OCI-LY1 (cell line): ENCODE results near the gene IL1RAP.

Experiments used
- H2AFZ ChIP-seq: fragments of 200-600 bp; sonication (generic), shearing (Covaris generic); 2 replicates; pipeline ENCODE4 v1.6.0; 2014; ENCODE audit warnings: antibody characterized with exemption, mild to moderate bottlenecking, low read length
- H3F3A ChIP-seq: fragments of 200-600 bp; sonication (generic), shearing (Covaris generic); 2 replicates; pipeline ENCODE4 v1.6.0; 2014; ENCODE audit warnings: mild to moderate bottlenecking, antibody characterized with exemption, low read length, moderate library complexity; ENCODE audit not compliant: insufficient read depth
- H3K27ac ChIP-seq: fragments of 200-600 bp; sonication (generic); 2 replicates; pipeline ENCODE4 v1.5.1; 2014; ENCODE audit warnings: low read length, mixed run types, mild to moderate bottlenecking, low read depth; ENCODE audit not compliant: poor library complexity, severe bottlenecking
- H3K27me3 ChIP-seq: fragments of 200-600 bp; sonication (generic); 2 replicates; pipeline ENCODE4 v1.6.0; 2014; ENCODE audit warnings: antibody characterized with exemption, mild to moderate bottlenecking, low read length, moderate library complexity; ENCODE audit not compliant: insufficient read depth
- H3K36me3 ChIP-seq: fragments of 200-600 bp; sonication (generic); 2 replicates; pipeline ENCODE4 v1.6.1; 2014; ENCODE audit warnings: mild to moderate bottlenecking, antibody characterized with exemption, low read length, moderate library complexity, mixed read lengths; ENCODE audit not compliant: insufficient read depth
- H3K4me1 ChIP-seq: fragments of 200-600 bp; sonication (generic); 2 replicates; pipeline ENCODE4 v1.5.1; 2014; ENCODE audit warnings: mild to moderate bottlenecking, low read length, moderate library complexity; ENCODE audit not compliant: insufficient read depth, severe bottlenecking
- H3K4me2 ChIP-seq: fragments of 200-600 bp; sonication (generic), shearing (Covaris generic); 2 replicates; pipeline ENCODE4 v1.6.1; 2014; ENCODE audit warnings: low read length
- H3K4me3 ChIP-seq: fragments of 200-600 bp; sonication (generic); 2 replicates; pipeline ENCODE4 v1.5.1; 2014; ENCODE audit warnings: low read length, low read depth, mild to moderate bottlenecking, mixed read lengths; ENCODE audit not compliant: poor library complexity, severe bottlenecking
- H3K79me2 ChIP-seq: fragments of 200-600 bp; shearing (Covaris generic); 2 replicates; pipeline ENCODE4 v1.6.1; 2016; ENCODE audit warnings: mixed run types, low read length, mixed read lengths; ENCODE audit not compliant: insufficient read depth
- H3K9ac ChIP-seq: fragments of 200-600 bp; sonication (generic), shearing (Covaris generic); 2 replicates; pipeline ENCODE4 v1.6.1; 2014; ENCODE audit warnings: mild to moderate bottlenecking, low read length, mixed read lengths
- H3K9me2 ChIP-seq: fragments of 200-600 bp; sonication (generic), shearing (Covaris generic); 2 replicates; pipeline ENCODE4 v1.6.1; 2014; ENCODE audit warnings: low read depth, mild to moderate bottlenecking, low read length, mixed read lengths
- H3K9me3 ChIP-seq: fragments of 200-600 bp; shearing (Covaris generic); 2 replicates; pipeline ENCODE4 v1.6.1; 2014; ENCODE audit warnings: low read length, mixed read lengths
- H4K20me1 ChIP-seq: fragments of 200-600 bp; sonication (generic), shearing (Covaris generic); 2 replicates; pipeline ENCODE4 v1.6.0; 2016; ENCODE audit warnings: mild to moderate bottlenecking, low read length; ENCODE audit not compliant: insufficient read depth
- EZH2 ChIP-seq: fragments of 200-600 bp; sonication (generic), shearing (Covaris generic); IDR thresholded peaks from 2 replicates; pipeline ENCODE4 v1.8.0; 2017; ENCODE audit warnings: borderline replicate concordance, mixed run types, mild to moderate bottlenecking, antibody characterized with exemption, low read length, moderate library complexity, mixed read lengths
- TF ChIP-seq, protein P1 (sequence below): fragments of 200-600 bp; sonication (generic), shearing (Covaris generic); IDR thresholded peaks from 2 replicates; pipeline ENCODE4 v1.5.1; 2017; ENCODE audit warnings: mild to moderate bottlenecking, antibody characterized with exemption, low read length, moderate library complexity, mixed read lengths

IL1RAP gene

GRCh38 chr3:190512666-190513065 lies 1.2 kb upstream of the IL1RAP start:
- H3K4me1 ChIP-seq: no peaks in the 10 kb centered on the region
- H3K27me3 ChIP-seq: no peaks in the 10 kb centered on the region
- H3K36me3 ChIP-seq: no peaks in the 10 kb centered on the region
- H3K79me2 ChIP-seq: no peaks in the 10 kb centered on the region
- no peak overlapping the region for H3K4me2 ChIP-seq
- H3K4me3 ChIP-seq: no peak overlapping the region
- H3F3A ChIP-seq: no peaks in the 10 kb centered on the region
- no peaks in the 10 kb centered on the region for H3K9me3 ChIP-seq
- H3K9ac ChIP-seq: no peak overlapping the region
- no peak overlapping the region for H2AFZ ChIP-seq
- no peak overlapping the region for H3K27ac ChIP-seq
- no peaks in the 10 kb centered on the region for H4K20me1 ChIP-seq
- TF ChIP-seq, protein P1, sequence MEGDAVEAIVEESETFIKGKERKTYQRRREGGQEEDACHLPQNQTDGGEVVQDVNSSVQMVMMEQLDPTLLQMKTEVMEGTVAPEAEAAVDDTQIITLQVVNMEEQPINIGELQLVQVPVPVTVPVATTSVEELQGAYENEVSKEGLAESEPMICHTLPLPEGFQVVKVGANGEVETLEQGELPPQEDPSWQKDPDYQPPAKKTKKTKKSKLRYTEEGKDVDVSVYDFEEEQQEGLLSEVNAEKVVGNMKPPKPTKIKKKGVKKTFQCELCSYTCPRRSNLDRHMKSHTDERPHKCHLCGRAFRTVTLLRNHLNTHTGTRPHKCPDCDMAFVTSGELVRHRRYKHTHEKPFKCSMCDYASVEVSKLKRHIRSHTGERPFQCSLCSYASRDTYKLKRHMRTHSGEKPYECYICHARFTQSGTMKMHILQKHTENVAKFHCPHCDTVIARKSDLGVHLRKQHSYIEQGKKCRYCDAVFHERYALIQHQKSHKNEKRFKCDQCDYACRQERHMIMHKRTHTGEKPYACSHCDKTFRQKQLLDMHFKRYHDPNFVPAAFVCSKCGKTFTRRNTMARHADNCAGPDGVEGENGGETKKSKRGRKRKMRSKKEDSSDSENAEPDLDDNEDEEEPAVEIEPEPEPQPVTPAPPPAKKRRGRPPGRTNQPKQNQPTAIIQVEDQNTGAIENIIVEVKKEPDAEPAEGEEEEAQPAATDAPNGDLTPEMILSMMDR: no peak
- TF ChIP-seq EZH2: no peak
- no peaks in the 10 kb centered on the region for H3K9me2 ChIP-seq

- TF ChIP-seq, protein P1: no peak
- no peak for TF ChIP-seq EZH2
- H3K79me2 ChIP-seq: no peaks in the 10 kb centered on the region
- H3K4me2 ChIP-seq: no peak overlapping the region
- H3K9me2 ChIP-seq: no peaks in the 10 kb centered on the region
- H3K4me3 ChIP-seq: no peak overlapping the region
- H4K20me1 ChIP-seq: no peaks in the 10 kb centered on the region
- H3K27me3 ChIP-seq: no peaks in the 10 kb centered on the region
- H3F3A ChIP-seq: no peaks in the 10 kb centered on the region
- H3K9me3 ChIP-seq: no peaks in the 10 kb centered on the region
- H2AFZ ChIP-seq: no peak overlapping the region
- H3K36me3 ChIP-seq: no peaks in the 10 kb centered on the region
- H3K4me1 ChIP-seq: no peaks in the 10 kb centered on the region
- no peak overlapping the region for H3K9ac ChIP-seq
- H3K27ac ChIP-seq: no peak overlapping the region
These were observed 698 bp downstream of the IL1RAP start for GRCh38 chr3:190514413-190515153.

DNA sequence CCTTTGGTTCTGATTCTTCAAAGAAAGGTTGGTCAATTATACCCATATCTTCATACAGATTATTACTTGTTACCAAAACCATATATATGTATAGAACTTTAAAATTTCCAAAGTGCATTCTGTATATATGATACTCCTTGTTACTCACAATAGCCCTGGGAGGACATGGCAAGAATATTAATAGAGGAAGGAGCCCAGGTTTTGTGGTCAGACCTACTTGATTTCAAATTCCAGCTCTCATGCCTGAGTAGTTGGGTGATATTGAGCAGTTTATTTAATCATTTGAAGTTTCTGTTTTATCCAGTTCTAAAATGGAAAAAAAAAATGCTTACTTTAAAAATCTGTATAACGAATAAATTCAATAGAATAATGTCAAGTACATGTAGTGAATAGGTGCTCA lies 2.5 kb downstream of the IL1RAP start:
- no peaks in the 10 kb centered on the region for H4K20me1 ChIP-seq
- H3K4me3 ChIP-seq: no peak overlapping the region
- no peak overlapping the region for H3K9ac ChIP-seq
- no peak for TF ChIP-seq EZH2
- TF ChIP-seq, protein P1: no peak
- no peaks in the 10 kb centered on the region for H3K79me2 ChIP-seq
- no peaks in the 10 kb centered on the region for H3F3A ChIP-seq
- H3K27ac ChIP-seq: no peak overlapping the region
- no peaks in the 10 kb centered on the region for H3K9me3 ChIP-seq
- H3K27me3 ChIP-seq: no peaks in the 10 kb centered on the region
- H2AFZ ChIP-seq: no peak overlapping the region
- no peaks in the 10 kb centered on the region for H3K9me2 ChIP-seq
- H3K36me3 ChIP-seq: no peaks in the 10 kb centered on the region
- no peak overlapping the region for H3K4me2 ChIP-seq
- H3K4me1 ChIP-seq: no peaks in the 10 kb centered on the region
